Gastrocnemius medialis (tissue), 4 donors: Measurements from ENCODE around the gene ABHD10. TPM values are rescaled to one million over a fixed set of nuclear protein-coding genes. Genes with fewer than 3 reads are reported as not detected.

ENCODE experiments used
- ATAC-seq, 2 donors: fragments of 150-250 bp; one replicate each; pipeline ENCODE4 v1.9.1; 2016
- DNase-seq, 2 donors: peaks; one replicate each; pipeline ENCODE4 v3.0.0-alpha.2; 2019
- H3K27ac ChIP-seq, 4 donors: fragments of 200-600 bp; sonication (generic); 1 replicate in 1 of 4; 2 replicates in 3 of 4; pipeline ENCODE4 v1.5.1; 2016 to 2018; ENCODE audit warnings: mild to moderate bottlenecking in 2 of 4, moderate library complexity in 1 of 4
- H3K27me3 ChIP-seq, 3 donors: fragments of 200-600 bp; sonication (generic) in 2 of 3; 1 replicate in 1 of 3; 2 replicates in 2 of 3; pipeline versions ENCODE4 v1.5.1 to v1.6.0; 2016 to 2019; ENCODE audit warnings: mild to moderate bottlenecking in 1 of 3, moderate library complexity in 1 of 3
- H3K36me3 ChIP-seq, 2 donors: fragments of 200-600 bp; sonication (generic) in 1 of 2; one replicate each; pipeline ENCODE4 v1.5.1; 2017 to 2018
- H3K4me1 ChIP-seq, 2 donors: fragments of 200-600 bp; sonication (generic) in 1 of 2; one replicate each; pipeline ENCODE4 v1.5.1; 2016 to 2017; ENCODE audit warnings: mild to moderate bottlenecking in 2 of 2
- H3K4me3 ChIP-seq, 4 donors: fragments of 200-600 bp; sonication (generic) in 3 of 4; 1 replicate in 1 of 4; 2 replicates in 3 of 4; pipeline ENCODE4 v1.5.1; 2016 to 2019; ENCODE audit warnings: mild to moderate bottlenecking in 2 of 4
- H3K9me3 ChIP-seq, 3 donors: fragments of 200-600 bp; sonication (generic) in 2 of 3; 1 replicate in 1 of 3; 2 replicates in 2 of 3; pipeline ENCODE4 v1.5.1; 2016 to 2019
- POLR2A ChIP-seq, 2 donors: fragments of 450-650 bp; IDR thresholded peaks; one replicate each; pipeline ENCODE4 v1.6.1; 2017; ENCODE audit warnings: antibody characterized with exemption in 2 of 2, mild to moderate bottlenecking in 2 of 2, moderate library complexity in 2 of 2
- in situ Hi-C, 4 donors: fragments of 200-750 bp; cut with MboI; loops; one replicate each; pipeline versions ENCODE4 v1.15.0 to v1.8.0; 2017; ENCODE audit warnings: low sequenced_read_pairs in 4 of 4
- intact Hi-C: fragments of 100-400 bp; cut with DNase I; formaldehyde crosslinking; loops from one replicate; pipeline ENCODE4 v1.15.1; 2023; ENCODE audit warnings: low total_unique reads
- total RNA-seq, 4 donors: library from RNA; depleted of rRNA; stranded (reverse); fragments of >200 nt; gene quantifications; one replicate each; pipeline versions ENCODE4 v1.1.0 to v1.2.3, GENCODE V29; 2016
- TF ChIP-seq, protein P1 (sequence below), 5 experiments: fragments of 450-650 bp in 3 of 5; fragments of 200-600 bp in 2 of 5; sonication (generic) in 2 of 5; IDR thresholded peaks in 4 of 5; conservative IDR thresholded peaks in 1 of 5; 1 replicate in 4 of 5; 2 replicates in 1 of 5; pipeline ENCODE4 v1.5.1; 2016 to 2019; ENCODE audit warnings: antibody characterized with exemption in 5 of 5, mild to moderate bottlenecking in 3 of 5, moderate library complexity in 3 of 5

Gene ABHD10
- total RNA-seq, 4 donors from 2014 or later = 6.3 to 13.3 (median 9.0) TPM

DNA sequence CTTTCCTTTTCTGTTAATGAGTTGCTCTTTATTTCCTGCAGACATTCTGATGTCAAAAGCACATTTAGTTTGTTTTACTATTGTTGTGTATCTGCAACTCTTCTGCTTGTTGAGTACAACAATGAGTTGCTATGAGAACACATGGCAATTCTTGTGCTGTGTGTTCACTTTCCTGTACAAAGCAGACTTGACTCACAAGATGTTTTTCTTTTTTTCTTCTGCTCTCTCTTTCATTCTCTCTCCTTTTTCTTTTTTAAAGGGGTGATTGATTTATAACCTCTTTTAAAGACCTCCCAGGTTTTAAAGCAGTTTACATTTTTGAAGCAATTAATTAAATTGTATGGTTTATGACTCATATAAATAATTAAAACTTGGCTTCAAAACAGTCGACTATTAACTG lies 31.6 kb upstream of the ABHD10 start:
- H3K36me3 ChIP-seq = no peaks in the 10 kb centered on the region
- in situ Hi-C loops = no loop called here
- no peak for DNase-seq

DNA sequence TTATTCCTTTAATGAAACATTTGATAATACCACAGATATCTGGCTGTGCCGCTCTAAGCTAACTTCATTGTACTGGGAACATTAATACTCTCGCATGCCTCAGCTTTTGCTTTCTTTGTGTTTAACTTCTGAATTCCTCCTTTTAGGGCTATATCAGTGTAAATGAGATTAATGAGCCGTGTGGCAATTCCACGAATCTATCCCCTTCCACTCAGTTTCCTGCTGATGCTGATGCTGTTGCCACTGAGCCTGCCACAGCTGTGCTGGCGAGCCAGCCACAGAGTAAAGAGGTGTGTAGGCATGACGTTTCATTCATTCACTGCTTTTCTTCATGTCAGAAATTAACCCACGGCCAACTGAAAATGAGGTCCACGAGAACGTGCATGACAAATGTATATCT lies 30.0 kb upstream of the ABHD10 start:
- ATAC-seq = no peak
- H3K36me3 ChIP-seq = no peaks in the 10 kb centered on the region

More for the DNA sequence above, 31.6 kb upstream of the ABHD10 start:
- Histone ChIP-seq H3K27me3 (no peaks in the 10 kb centered on the region), H3K9me3 (no peaks in the 10 kb centered on the region), H3K4me1 (no peaks in the 10 kb centered on the region), H3K27ac (no peak overlapping the region), H3K4me3 (no peak overlapping the region)
- no peak for ATAC-seq
- no peak for TF ChIP-seq POLR2A (IDR thresholded peaks at IDR 0.05)
- TF ChIP-seq, protein P1, sequence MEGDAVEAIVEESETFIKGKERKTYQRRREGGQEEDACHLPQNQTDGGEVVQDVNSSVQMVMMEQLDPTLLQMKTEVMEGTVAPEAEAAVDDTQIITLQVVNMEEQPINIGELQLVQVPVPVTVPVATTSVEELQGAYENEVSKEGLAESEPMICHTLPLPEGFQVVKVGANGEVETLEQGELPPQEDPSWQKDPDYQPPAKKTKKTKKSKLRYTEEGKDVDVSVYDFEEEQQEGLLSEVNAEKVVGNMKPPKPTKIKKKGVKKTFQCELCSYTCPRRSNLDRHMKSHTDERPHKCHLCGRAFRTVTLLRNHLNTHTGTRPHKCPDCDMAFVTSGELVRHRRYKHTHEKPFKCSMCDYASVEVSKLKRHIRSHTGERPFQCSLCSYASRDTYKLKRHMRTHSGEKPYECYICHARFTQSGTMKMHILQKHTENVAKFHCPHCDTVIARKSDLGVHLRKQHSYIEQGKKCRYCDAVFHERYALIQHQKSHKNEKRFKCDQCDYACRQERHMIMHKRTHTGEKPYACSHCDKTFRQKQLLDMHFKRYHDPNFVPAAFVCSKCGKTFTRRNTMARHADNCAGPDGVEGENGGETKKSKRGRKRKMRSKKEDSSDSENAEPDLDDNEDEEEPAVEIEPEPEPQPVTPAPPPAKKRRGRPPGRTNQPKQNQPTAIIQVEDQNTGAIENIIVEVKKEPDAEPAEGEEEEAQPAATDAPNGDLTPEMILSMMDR (IDR thresholded peaks at IDR 0.05 in 4 of 5, conservative IDR thresholded peaks at IDR 0.05 in 1 of 5) = no peak
- intact Hi-C loops = no loop called here

DNA sequence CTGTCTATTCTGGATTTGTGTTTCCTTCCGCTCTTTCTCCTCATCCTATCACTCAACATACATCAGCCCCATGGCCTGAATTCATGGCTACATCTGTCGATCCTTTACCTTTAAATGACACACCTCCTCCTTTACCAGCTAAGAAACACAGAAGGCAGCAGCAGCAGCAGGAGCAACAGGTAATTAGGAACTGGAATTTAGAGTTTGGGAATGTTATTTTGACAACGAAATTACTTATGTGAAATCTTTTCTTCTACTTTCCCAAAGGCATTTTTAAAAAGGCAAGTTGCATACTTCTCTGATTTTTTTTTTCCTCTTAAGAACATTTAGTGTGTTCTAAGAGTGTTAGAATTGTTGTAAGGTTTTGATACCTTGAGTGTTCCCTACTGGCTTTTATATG lies 29.1 kb upstream of the ABHD10 start:
- in situ Hi-C loops = no loop called here
- TF ChIP-seq, protein P1 (IDR thresholded peaks at IDR 0.05 in 4 of 5, conservative IDR thresholded peaks at IDR 0.05 in 1 of 5) = no peak
- TF ChIP-seq POLR2A (IDR thresholded peaks at IDR 0.05) = no peak
- no peaks in the 10 kb centered on the region for H3K36me3 ChIP-seq

More for the DNA sequence above, 30.0 kb upstream of the ABHD10 start:
- intact Hi-C loops (no loop called here), in situ Hi-C loops (no loop called here)
- Histone ChIP-seq H3K9me3 (no peaks in the 10 kb centered on the region), H3K27ac (no peak overlapping the region), H3K4me1 (no peaks in the 10 kb centered on the region), H3K4me3 (no peak overlapping the region), H3K27me3 (no peaks in the 10 kb centered on the region)
- no peak for DNase-seq
- TF ChIP-seq, protein P1 (IDR thresholded peaks at IDR 0.05 in 4 of 5, conservative IDR thresholded peaks at IDR 0.05 in 1 of 5) = no peak
- TF ChIP-seq POLR2A (IDR thresholded peaks at IDR 0.05) = no peak

DNA sequence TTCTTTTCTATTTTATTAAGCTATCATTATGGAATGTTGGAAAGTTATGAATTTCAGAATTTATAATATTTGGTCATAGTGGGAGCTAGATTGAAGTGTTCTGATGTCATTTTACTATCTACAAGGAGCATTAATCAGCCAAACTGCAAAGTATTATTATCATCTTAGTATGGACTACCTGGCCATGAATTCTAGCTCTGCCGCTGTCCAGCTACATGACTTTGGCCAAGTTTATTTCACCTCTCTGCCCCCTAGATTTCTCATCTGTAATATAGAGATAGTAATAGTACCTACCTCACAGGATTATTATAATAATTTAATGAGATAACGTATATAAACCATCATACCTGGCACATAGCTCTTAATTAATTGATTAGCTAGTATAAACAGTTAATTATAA lies 27.8 kb upstream of the ABHD10 start:
- TF ChIP-seq, protein P1 (IDR thresholded peaks at IDR 0.05 in 4 of 5, conservative IDR thresholded peaks at IDR 0.05 in 1 of 5) = no peak
- no peak for TF ChIP-seq POLR2A (IDR thresholded peaks at IDR 0.05)
- ATAC-seq (no peak), DNase-seq (no peak)
- in situ Hi-C loops (no loop called here), intact Hi-C loops (no loop called here)
- no peaks in the 10 kb centered on the region for H3K36me3 ChIP-seq
- no peak overlapping the region for H3K4me3 ChIP-seq
- no peaks in the 10 kb centered on the region for H3K4me1 ChIP-seq
- no peak overlapping the region for H3K27ac ChIP-seq
- H3K27me3 ChIP-seq = no peaks in the 10 kb centered on the region
- H3K9me3 ChIP-seq = no peaks in the 10 kb centered on the region

More for the DNA sequence above, 29.1 kb upstream of the ABHD10 start:
- no peak for DNase-seq
- H3K9me3 ChIP-seq = no peaks in the 10 kb centered on the region
- no peak overlapping the region for H3K4me3 ChIP-seq
- ATAC-seq = no peak
- H3K4me1 ChIP-seq = no peaks in the 10 kb centered on the region
- no peaks in the 10 kb centered on the region for H3K27me3 ChIP-seq
- intact Hi-C loops = no loop called here
- no peak overlapping the region for H3K27ac ChIP-seq

DNA sequence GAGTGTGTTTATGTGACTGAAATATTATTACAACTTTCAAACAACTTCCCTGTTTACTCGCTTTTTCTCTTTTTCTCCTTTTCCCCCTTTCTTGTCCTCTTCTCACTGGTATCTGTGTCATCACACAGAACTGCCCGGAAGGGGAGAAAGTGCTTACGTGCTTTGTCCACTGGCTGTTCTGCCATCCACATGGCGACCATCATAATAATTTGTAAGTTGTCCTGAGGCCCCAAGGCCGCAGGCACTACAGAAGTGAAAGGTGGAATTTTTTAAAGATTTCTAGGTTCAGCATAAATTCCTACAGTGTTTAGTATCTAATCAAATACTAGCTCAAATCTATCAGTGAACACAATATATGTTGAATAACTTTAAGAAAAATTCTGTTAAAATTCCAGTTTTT lies 26.7 kb upstream of the ABHD10 start:
- intact Hi-C loops = no loop called here
- Histone ChIP-seq H3K4me1 (no peaks in the 10 kb centered on the region), H3K36me3 (no peaks in the 10 kb centered on the region), H3K4me3 (no peak overlapping the region), H3K27me3 (no peaks in the 10 kb centered on the region), H3K9me3 (no peaks in the 10 kb centered on the region), H3K27ac (no peak overlapping the region)
- ATAC-seq = no peak
- DNase-seq = no peak
- TF ChIP-seq POLR2A (IDR thresholded peaks at IDR 0.05) = no peak
- TF ChIP-seq, protein P1 (IDR thresholded peaks at IDR 0.05 in 4 of 5, conservative IDR thresholded peaks at IDR 0.05 in 1 of 5) = no peak
- in situ Hi-C loops = no loop called here
